ENCODE measurements around the gene ANKS6.

Gene ANKS6

GRCh38 chr9:98724810-98725530, 71.4 kb downstream of the ANKS6 start:
- H3K4me3 ChIP-seq (ENCODE audit: low read depth, low read length) = no peak overlapping the region
- no peak for TF ChIP-seq CTCF (IDR thresholded peaks at IDR 0.05; ENCODE audit: low read depth, low read length)

- no peak for TF ChIP-seq CTCF (IDR thresholded peaks at IDR 0.05; ENCODE audit: low read depth, low read length)
- no peak overlapping the region for H3K4me3 ChIP-seq (ENCODE audit: low read depth, low read length)
Measured at GRCh38 chr9:98721643-98722042, 74.7 kb downstream of the ANKS6 start.

GRCh38 chr9:98720402-98720801, 76.0 kb downstream of the ANKS6 start:
- TF ChIP-seq CTCF (IDR thresholded peaks at IDR 0.05; ENCODE audit: low read depth, low read length) = no peak
- H3K4me3 ChIP-seq (ENCODE audit: low read depth, low read length) = no peak overlapping the region

- no peak overlapping the region for H3K4me3 ChIP-seq (ENCODE audit: low read depth, low read length)
- no peak for TF ChIP-seq CTCF (IDR thresholded peaks at IDR 0.05; ENCODE audit: low read depth, low read length)
Measured at GRCh38 chr9:98719055-98719454, 77.3 kb downstream of the ANKS6 start.

- no peak for TF ChIP-seq CTCF (IDR thresholded peaks at IDR 0.05; ENCODE audit: low read depth, low read length)
Measured at GRCh38 chr9:98714833-98715232, 81.5 kb downstream of the ANKS6 start.

GRCh38 chr9:98712987-98713386, 83.4 kb downstream of the ANKS6 start:
- no peak overlapping the region for H3K4me3 ChIP-seq (ENCODE audit: low read depth, low read length)
- TF ChIP-seq CTCF (IDR thresholded peaks at IDR 0.05; ENCODE audit: low read depth, low read length) = no peak

More at GRCh38 chr9:98714833-98715232, 81.5 kb downstream of the ANKS6 start:
- H3K4me3 ChIP-seq (ENCODE audit: low read depth, low read length) = no peak overlapping the region

GRCh38 chr9:98709968-98710965, 86.1 kb downstream of the ANKS6 start:
- no peak for TF ChIP-seq CTCF (IDR thresholded peaks at IDR 0.05; ENCODE audit: low read depth, low read length)
- H3K4me3 ChIP-seq (ENCODE audit: low read depth, low read length) = no peak overlapping the region
